GM19193 (cell line): Measurements from ENCODE around the gene DVL1.

Experiments used
- POLR2A ChIP-seq: IDR thresholded peaks from 4 replicates; pipeline ENCODE4 v1.6.1; 2011; ENCODE audit not compliant: insufficient read depth, insufficient read length; ENCODE audit errors: extremely low read depth

DVL1 gene

DNA sequence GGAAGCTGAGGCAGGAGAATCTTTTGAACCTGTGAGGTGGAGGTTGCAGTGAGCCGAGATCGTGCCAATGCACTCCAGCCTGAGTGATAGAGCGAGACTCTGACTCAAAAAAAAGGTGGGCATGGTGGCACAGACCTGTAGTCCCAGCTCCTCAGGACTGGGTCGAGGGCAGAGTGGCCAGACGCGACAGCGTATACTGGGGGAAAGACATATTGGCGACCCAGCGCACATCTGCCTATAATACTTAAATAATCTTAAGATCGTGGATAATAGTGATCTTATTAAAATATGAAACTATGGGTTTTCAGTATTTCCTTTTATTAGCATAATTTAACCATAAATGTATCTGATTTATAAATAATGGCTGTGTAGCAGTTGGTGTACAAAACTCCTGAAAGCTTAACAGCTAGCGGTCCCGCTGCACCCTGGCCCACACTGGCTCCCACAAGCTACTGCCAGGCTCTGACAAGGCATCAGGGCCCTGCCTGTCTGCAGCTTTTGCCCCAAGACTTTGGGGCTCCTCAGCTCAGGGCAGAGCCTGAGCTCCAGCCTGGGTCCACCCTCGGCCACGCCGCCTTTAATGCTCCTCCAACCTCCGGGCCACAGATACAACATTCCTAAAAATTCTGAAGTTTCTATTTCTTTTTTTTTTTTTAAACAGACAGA is 28.5 kb upstream of the DVL1 start:
- TF ChIP-seq POLR2A, result no peak

DNA sequence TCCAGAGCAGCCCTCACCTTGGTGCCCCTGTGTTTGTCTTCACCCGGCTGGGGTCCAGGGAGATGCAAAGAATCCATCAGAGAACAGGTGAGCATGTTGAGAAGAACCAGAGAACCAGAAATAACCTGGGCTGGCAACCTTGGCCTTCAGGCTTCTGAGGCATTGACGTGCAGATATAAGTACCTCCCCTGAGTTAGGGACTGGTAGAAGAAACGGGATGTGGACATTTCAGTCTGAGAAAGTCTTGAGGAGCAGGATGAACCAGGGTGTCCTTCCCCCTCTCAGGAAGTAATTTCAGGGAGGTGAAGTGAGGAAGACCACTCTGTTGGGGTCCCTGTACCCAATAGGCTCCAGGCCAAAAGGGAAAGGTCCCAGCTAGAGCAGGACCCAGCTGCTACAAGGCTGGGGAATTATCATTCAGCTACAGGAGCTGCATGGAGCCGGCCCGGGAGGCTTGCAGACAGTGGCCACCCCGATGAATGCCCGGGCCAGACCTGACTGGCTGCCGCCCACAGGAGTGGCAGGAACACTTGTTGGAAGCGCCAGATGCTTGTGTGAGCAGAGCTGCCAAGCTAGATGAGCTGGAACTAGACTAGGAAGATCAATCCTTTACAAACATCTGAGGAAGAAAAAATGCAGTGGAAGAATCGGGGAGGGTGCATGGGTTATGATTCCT is 27.5 kb upstream of the DVL1 start:
- TF ChIP-seq POLR2A, result no peak

DNA sequence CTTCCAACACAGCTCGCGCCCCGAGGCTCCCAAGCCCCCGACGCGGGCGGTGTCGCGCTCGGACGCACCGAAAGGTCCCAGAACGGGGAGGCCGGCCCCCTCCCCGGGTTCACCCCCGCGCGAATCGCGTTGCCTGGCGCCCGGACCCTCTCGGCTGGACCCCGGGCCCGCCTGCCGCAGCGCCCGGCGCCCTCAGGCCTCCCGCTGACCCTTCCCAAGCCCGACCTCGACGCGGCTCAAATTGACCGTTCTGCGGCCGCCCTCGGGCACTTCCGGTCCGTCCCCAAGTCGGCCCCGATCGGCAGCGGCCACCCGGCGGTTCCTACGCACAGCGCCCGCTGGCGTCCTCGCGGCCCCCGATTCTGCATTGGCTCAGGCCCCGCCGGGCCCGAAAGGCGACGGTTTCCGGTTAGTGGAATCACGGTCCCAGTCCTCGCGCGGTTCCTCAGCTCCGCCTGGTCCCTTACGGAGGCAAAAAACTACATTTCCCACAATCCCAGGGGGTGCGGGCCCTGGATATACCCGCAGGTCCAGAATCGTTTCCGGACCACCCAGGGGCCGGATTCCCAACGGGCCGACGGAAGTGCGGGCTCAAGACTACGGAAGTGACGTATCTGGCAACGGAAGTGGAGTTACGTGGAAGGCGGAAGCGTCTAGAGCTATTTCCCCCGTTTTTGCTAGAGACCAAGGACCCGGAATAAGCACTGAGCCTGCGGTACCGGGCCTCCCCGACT is 25.9 kb upstream of the DVL1 start, which contains the start of gene AURKAIP1:
TSS of gene AURKAIP1 (minus strand) at position 279 of the 734 bp plus-strand sequence. CDS start 451 bp downstream, outside the sequence.
- peak; percentile 63 for TF ChIP-seq POLR2A

DNA sequence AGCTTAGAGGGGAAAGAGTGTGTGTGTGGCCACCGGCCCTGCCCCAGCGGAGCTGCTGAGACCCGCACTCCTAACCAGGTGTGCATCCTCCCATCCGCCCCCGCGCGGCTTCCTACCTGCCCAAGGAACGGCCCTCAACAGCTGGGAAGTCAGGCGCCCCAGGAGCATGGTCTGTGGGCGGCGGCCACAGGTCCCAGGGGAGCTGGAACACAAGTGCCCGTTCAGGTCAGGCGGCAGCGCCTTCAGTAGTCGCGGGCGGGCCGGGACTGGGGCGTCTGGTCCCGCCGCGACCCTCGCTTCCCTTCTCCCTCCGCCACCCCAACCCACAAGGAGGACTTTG is 25.3 kb upstream of the DVL1 start:
- no peak for TF ChIP-seq POLR2A

DNA sequence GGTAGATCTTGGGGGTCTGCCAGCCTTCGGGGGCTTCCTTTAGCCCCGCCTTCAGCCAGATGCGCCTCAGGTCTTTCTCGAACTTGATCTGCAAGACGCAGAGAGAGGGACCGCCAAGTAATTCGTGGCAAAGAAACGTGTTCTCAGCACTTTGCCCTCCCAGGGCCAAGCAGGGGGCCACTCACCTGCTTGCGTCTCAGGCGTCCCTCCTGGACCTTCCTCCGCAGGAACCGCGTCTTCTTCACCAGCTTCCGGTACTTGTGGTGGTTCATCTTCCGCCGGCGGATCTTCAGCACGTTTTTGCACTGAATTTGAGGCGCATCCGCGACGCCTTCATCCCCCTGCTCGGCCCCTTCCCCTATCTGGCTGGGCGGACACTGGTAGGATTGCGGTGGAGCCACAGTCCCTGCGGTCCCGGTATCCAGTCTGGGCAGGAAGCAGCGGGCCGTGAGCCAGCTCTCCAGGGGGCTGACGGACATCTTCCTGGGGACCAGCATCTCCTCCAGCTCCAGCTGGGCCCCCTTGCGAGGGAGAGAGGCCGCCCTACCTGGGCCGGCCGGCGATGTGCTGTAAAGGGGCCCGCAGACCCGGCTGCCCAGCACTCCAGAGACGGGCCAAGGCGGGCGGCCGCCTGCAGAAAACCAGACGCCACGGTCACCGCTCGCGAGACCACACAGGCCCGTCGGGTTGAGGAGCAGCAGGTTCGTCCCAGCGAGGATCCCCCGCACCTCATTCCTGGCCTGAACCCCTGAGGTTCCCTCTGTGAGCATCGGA is 24.8 kb upstream of the DVL1 start:
- TF ChIP-seq POLR2A, result no peak

DNA sequence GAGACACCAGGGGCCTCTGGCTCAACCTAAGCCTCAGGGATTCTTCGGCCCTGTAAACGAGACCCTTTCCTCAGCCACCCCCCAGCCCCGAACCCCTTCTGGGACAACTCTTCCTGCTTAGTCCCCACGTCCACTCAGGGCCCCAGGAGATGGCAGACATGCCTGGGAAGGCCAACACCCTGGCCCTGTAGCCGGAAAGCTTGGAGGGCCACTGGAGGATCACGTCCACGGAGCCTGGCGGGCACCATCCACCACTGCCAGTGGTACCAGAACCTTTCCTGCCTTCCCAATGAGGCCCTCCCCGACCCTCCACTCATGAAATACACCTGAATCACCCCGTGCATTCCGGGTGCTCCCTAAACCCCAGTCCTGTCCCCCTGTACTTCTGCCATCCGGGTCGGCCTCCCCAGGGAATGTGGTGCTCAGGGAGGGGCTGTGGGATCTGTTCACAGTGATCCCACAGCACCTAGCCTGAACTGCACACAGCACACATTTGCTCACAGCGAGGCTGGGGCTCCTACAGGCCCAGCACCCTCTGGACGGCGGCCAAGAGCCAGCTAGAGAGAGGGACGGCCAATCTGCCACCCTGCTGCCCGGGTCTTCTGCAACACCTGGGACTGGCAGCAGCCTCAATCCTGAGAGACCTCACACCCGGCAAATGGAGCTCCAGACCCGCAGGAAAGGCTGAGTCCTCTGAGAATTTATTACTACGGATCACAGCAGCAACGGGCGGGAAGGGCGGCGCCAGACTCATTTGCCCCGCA is 24.0 kb upstream of the DVL1 start:
- no peak for TF ChIP-seq POLR2A

DNA sequence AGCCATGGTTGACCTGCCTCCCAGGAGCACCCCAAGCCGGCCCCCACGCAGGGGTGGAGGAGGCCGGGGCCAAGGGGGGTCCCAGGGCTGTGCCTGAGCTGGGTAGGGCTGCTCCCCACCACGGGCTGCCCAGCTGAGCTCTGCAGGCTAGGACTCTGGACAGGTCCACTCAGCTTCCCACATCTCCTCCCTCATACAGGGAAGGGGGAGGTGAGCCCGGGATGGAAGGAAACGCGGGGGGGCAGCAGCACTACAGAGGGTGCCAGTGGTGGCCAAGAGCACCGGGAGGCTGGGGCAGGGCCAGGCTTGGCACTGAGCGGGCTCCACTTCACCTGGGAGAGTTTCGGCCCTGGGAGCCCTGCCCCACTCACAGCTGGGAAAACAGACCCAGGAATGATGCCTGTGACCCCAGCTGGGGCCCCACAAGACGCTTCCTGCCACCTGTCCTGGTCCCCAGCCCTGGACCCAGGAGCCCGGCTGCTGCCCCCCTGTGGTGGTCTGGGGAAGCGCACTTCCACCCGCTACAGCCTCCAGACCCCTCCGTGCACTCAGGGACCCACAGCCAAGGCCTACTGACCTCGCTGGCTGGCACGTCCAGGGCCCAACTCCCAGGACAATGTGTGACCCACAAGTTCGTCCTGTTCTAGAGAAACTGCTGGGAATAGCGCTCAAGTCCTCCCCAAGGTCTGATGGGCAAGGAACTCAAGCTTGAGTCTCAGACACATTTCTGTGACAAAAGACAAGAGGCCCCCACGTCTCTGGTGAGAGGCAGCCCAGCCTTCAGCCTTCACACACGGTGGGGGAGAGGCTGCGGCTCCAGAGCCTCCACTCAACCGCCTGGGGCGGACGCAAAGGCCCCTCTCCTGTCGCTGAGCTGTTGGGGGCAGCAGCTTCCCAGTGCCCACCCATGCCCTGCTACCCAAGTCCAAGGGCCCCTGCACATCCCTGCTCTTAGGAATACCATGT is 22.8 kb upstream of the DVL1 start:
- no peak for TF ChIP-seq POLR2A

DNA sequence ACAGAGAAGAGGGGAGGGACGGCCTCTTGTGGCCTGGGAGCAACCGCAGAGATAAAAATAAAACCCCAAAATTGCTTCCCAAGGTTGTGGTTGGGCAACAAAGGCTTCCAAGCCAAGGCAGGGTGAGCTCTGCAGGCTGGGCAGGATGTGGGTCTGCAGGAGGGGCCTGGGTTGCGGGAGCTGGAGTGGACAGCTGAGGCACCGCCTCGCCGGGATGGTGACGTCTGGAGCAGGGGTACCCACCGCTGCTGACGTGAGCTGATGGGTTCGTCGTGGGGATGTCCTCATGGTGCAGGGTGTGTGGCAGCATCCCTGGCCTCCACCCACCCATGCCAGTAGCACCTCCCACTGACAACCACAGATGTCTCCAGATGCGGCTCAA is 22.1 kb upstream of the DVL1 start:
- TF ChIP-seq POLR2A, result no peak

DNA sequence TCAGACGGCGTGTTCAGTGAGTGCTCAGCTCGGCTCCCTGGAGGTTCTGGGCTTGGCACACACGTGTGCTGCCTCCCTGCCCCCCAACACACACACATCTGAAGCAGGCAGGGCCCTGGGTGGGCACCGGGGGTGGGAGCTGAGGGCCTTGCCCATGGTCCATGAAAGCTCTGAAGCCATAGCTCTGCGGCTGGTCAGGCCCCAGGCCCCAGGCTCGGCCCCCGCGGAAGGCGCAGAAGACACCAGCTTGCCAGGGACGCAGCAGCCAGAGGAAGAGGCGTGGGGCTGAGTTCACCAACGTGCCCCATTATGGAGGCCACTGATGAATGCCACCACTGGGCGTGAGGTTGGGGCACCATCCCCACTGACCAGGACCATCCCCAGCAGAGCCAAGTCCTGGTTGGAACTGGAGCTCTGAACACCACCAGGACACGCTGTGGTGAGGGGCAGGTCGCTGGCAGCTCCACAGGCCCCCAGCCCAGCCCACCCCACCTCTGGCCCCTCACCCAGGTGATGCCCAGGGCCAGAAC is 21.6 kb upstream of the DVL1 start:
- TF ChIP-seq POLR2A, result no peak

DNA sequence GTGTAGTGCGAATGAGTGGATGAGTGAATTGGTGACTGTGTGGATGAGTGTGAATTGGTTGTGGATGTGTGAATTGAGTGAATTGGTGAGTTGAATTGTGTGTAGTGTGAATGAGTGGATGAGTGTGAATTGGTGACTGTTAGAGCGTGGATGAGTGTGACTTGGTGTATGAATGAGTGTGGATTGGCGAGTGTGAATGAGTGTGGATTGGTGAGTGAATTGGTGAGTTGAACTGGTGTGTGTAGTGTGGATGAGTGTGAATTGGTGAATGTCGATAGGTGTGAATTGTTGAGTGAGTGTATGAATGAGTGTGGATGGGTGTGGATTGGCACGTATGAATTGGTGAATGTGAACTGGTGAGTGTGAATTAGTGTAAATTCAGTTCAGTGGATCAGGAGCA is 18.1 kb upstream of the DVL1 start:
- no peak for TF ChIP-seq POLR2A

DNA sequence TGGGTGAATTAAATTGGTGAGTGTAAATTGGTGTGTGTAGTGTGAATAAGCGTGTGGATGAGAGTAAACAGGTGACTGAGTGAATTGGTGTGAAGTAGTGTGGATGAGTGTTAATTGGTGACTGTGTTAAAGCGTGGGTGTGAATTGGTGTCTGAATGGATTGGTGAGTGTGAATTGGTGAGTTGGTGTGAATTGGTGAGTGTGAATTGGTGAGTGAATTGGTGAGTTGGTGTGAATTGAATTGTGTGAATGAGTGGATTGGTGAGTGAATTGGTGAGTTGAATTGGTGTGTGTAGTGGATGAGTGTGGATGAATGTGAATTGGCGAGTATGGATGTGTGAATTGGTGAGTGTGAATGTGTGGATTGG is 17.5 kb upstream of the DVL1 start:
- TF ChIP-seq POLR2A, result no peak

DNA sequence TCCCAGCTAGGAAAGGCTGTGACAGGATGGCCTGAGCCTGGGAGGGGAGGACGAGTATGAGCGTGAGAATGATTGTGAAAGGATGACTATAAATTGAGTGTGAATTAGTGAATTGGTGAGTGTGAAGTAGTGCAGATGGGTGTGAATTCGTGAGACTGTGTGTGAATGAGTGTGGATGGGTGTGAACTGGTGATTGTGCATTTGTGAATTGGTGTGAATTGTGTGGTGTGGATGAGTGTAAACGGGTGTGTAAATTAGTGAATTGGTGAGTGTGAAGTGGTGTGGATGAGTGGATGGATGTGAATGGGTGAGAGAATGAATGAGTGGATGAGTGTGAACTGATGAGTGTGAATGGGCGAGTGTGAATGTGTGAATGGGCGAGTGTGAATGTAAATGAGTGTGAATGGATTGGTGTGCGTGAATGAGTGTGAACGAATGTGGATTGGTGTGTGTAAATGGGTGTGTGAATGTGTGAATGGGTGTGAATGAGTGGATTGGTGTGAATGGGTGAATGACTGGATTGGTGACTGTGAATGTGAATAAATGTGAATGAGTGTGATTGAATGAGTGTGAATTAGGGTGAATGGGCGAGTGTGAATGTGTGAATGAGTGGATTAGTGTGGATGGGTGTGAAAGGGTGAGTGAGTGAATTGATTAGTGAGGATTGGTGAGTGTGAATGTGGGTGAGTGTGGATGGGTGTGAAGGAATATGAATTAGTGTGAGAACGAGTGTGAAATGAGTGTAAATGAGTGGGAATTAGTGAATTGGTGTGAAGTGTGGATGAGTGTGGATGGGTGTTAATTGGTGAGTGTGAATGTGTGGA is 16.9 kb upstream of the DVL1 start:
- no peak for TF ChIP-seq POLR2A
